Transverse colon (tissue), 4 donors: Measurements from ENCODE around the gene MGMT.

Experiments used
- POLR2A ChIP-seq: fragments of 450-650 bp; IDR thresholded peaks from one replicate; pipeline ENCODE4 v1.6.1; 2016; ENCODE audit warnings: antibody characterized with exemption, mild to moderate bottlenecking, moderate library complexity
- POLR2AphosphoS5 ChIP-seq, 3 donors: sonication (generic); formaldehyde crosslinking; IDR thresholded peaks; one replicate each; pipeline ENCODE4 v1.6.1; 2016; ENCODE audit warnings: antibody characterized with exemption in 3 of 3
- TF ChIP-seq, protein P1 (sequence below), 5 experiments: fragments of 200-600 bp in 3 of 5; fragments of 450-650 bp in 2 of 5; sonication (generic) in 3 of 5; IDR thresholded peaks; 1 replicate in 2 of 5; 2 replicates in 3 of 5; pipeline ENCODE4 v1.5.1; 2016 to 2017; ENCODE audit warnings: antibody characterized with exemption in 5 of 5, inconsistent platforms in 3 of 5, mild to moderate bottlenecking in 2 of 5, moderate library complexity in 1 of 5

DNA sequence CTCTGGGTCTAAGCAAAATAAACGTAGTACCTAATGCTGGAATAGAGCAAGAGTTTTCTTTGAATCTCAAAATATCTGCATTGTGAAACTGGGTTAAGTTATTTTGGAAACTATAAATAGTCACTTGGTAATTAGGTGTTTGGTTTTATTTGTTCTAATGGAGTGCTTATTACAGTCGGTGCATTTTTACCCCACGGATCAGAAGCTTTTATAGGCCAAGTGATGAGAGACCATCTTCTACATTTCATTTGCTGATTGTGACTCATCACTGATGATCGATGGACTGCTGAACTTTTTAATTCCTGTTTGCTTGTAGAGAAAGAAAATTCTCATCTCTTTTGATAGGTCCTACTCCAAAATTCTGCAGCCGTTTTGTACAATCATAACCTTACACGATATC lies 28.2 kb downstream of the MGMT start:
- TF ChIP-seq POLR2AphosphoS5 (IDR thresholded peaks at IDR 0.05) (no peak), POLR2A (no peak)
- TF ChIP-seq, protein P1, sequence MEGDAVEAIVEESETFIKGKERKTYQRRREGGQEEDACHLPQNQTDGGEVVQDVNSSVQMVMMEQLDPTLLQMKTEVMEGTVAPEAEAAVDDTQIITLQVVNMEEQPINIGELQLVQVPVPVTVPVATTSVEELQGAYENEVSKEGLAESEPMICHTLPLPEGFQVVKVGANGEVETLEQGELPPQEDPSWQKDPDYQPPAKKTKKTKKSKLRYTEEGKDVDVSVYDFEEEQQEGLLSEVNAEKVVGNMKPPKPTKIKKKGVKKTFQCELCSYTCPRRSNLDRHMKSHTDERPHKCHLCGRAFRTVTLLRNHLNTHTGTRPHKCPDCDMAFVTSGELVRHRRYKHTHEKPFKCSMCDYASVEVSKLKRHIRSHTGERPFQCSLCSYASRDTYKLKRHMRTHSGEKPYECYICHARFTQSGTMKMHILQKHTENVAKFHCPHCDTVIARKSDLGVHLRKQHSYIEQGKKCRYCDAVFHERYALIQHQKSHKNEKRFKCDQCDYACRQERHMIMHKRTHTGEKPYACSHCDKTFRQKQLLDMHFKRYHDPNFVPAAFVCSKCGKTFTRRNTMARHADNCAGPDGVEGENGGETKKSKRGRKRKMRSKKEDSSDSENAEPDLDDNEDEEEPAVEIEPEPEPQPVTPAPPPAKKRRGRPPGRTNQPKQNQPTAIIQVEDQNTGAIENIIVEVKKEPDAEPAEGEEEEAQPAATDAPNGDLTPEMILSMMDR (IDR thresholded peaks at IDR 0.05), result no peak
